NCI-H1417 treated with DMSO at 0.1 percent for 48 hours (cell line): ENCODE data around the gene MATCAP1.

Experiments used
- DNase-seq: peaks from one replicate; lab custom pipeline; 2025; lab: John Stamatoyannopoulos, UW

The MATCAP1 gene

GRCh38 chr16:67208154-67208896 lies 24.6 kb upstream of the MATCAP1 start:
- DNase-seq = no peak

- DNase-seq = no peak
Measured at GRCh38 chr16:67207249-67208091, 23.7 kb upstream of the MATCAP1 start.

- no peak for DNase-seq
Measured at GRCh38 chr16:67206838-67207248, 23.1 kb upstream of the MATCAP1 start.

GRCh38 chr16:67206129-67206837 lies 22.5 kb upstream of the MATCAP1 start:
- DNase-seq = no peak

GRCh38 chr16:67204076-67204475 lies 20.3 kb upstream of the MATCAP1 start:
- DNase-seq = no peak

- no peak for DNase-seq
Measured at GRCh38 chr16:67202956-67203493, 19.3 kb upstream of the MATCAP1 start.

GRCh38 chr16:67202426-67202825 lies 18.7 kb upstream of the MATCAP1 start:
- DNase-seq = no peak

GRCh38 chr16:67201411-67202345 lies 17.9 kb upstream of the MATCAP1 start:
- DNase-seq = no peak

GRCh38 chr16:67200491-67200890 lies 16.7 kb upstream of the MATCAP1 start:
- no peak for DNase-seq

GRCh38 chr16:67199808-67200198 lies 16.0 kb upstream of the MATCAP1 start:
- no peak for DNase-seq

- DNase-seq = no peak
Measured at GRCh38 chr16:67199011-67199807, 15.4 kb upstream of the MATCAP1 start, which contains the start of gene ELMO3. Gene ELMO3, plus strand, starts transcription at chr16:67199131. Its CDS starts 196 bp downstream, at chr16:67199327.

GRCh38 chr16:67198238-67198734 lies 14.5 kb upstream of the MATCAP1 start:
- no peak for DNase-seq

GRCh38 chr16:67197704-67198103 lies 13.9 kb upstream of the MATCAP1 start:
- no peak for DNase-seq

GRCh38 chr16:67196881-67197280 lies 13.1 kb upstream of the MATCAP1 start:
- no peak for DNase-seq

- no peak for DNase-seq
Measured at GRCh38 chr16:67195676-67196075, 11.9 kb upstream of the MATCAP1 start.

- DNase-seq = no peak
Measured at GRCh38 chr16:67194260-67194659, 10.5 kb upstream of the MATCAP1 start.

- no peak for DNase-seq
Measured at GRCh38 chr16:67193536-67193935, 9.8 kb upstream of the MATCAP1 start.

GRCh38 chr16:67192781-67193361 lies 9.1 kb upstream of the MATCAP1 start:
- DNase-seq = no peak

GRCh38 chr16:67191995-67192681 lies 8.4 kb upstream of the MATCAP1 start, which contains the start of gene E2F4:
Gene E2F4, plus strand, starts transcription at chr16:67192155. Its CDS starts 73 bp downstream, at chr16:67192228.
- DNase-seq = no peak
